Measurements from ENCODE around the gene GRB7. TPM values are rescaled to one million over a fixed set of nuclear protein-coding genes. Genes with fewer than 3 reads are reported as not detected.

The GRB7 gene
- total and polyA plus RNA-seq, 2 of the 4 experiments (the other 2 are of a cell fraction) = 0.18 to 0.36 TPM

GRCh38 chr17:39742856-39743436 lies 5.2 kb downstream of the GRB7 start:
- Histone ChIP-seq H2BK15ac (ENCODE audit: low read depth, low read length) (no peak overlapping the region), H3K56ac (ENCODE audit: extremely low read depth, insufficient read depth, low read length) (no peak overlapping the region), H2BK20ac (ENCODE audit: low read depth, low read length) (no peak overlapping the region), H3K4me2 (ENCODE audit: low read depth, low read length) (no peak overlapping the region), H3K9me3 (ENCODE audit: control insufficient read depth, insufficient read depth, low read length) (no peaks in the 10 kb centered on the region), H3K27ac (ENCODE audit: insufficient read depth, low read length) (no peak overlapping the region), H3K9me1 (ENCODE audit: insufficient read depth, low read length) (0 out of 2 replicates have a peak, but pooled peaks cover 6% of the 10 kb centered on the region), H2AK5ac (ENCODE audit: low read depth, low read length) (no peak overlapping the region), H3K4me1 (ENCODE audit: control insufficient read depth, insufficient read depth, low read length) (peaks cover 16% of the 10 kb centered on the region; the same call in 1 of the 2 replicates), H2BK120ac (ENCODE audit: low read depth, low read length) (no peak overlapping the region), H3K27me3 (ENCODE audit: control insufficient read depth, insufficient read depth, low read length) (peaks cover 43% of the 10 kb centered on the region), H2AFZ (replicated peaks; ENCODE audit: low read length, poor library complexity) (no peak overlapping the region), H2BK5ac (ENCODE audit: low read depth, low read length, poor library complexity, severe bottlenecking) (no peak overlapping the region), H3K14ac (replicated peaks; ENCODE audit: low read depth, low read length) (no peak overlapping the region), H2AK9ac (replicated peaks; ENCODE audit: low read depth, low read length, poor library complexity) (peak overlapping the region; percentile 55), H3K23ac (ENCODE audit: low read depth, low read length) (no peak overlapping the region), H3K36me3 (ENCODE audit: control insufficient read depth, insufficient read depth, low read length) (no peaks in the 10 kb centered on the region), H4K8ac (ENCODE audit: low read depth in 2 of 2, low read length in 2 of 2) (no peak overlapping the region), H3K4me3 (ENCODE audit: insufficient read depth, low read depth, low read length) (no peak overlapping the region), H3K79me1 (ENCODE audit: low read depth in 1 of 2, low read length in 2 of 2) (no peaks in the 10 kb centered on the region), H4K20me1 (ENCODE audit: insufficient read depth, low read length) (no peaks in the 10 kb centered on the region), H4K91ac (ENCODE audit: insufficient read depth, low read depth, low read length) (no peak overlapping the region), H3K4ac (ENCODE audit: low read depth, low read length) (no peak overlapping the region), H3K18ac (ENCODE audit: low read depth, low read length) (no peak overlapping the region), H4K5ac (ENCODE audit: low read depth, low read length) (no peak overlapping the region), H3K9ac (ENCODE audit: low read depth, low read length) (no peak overlapping the region)
- POLR2A ChIA-PET (ENCODE audit: unreplicated experiment) = no interaction called here
- ATAC-seq (ENCODE audit: low read depth) (no peak), DNase-seq (no peak)
- intact Hi-C loops (cut with micrococcal nuclease) (no loop called here), in situ Hi-C loops (cut with MboI; ENCODE audit: low sequenced_read_pairs) (no loop called here), dilution Hi-C loops (cut with HindIII; ENCODE audit: low sequenced_read_pairs, unreplicated experiment) (no loop called here)
- CTCF ChIA-PET = no interaction called here
- TF ChIP-seq SMC3 (IDR thresholded peaks at IDR 0.05; ENCODE audit: low read depth, low read length) (no peak), FOS (IDR thresholded peaks at IDR 0.05; ENCODE audit: low read depth, low read length) (no peak), CHD1 (IDR thresholded peaks at IDR 0.05; ENCODE audit: low read depth, low read length) (no peak), RCOR1 (IDR thresholded peaks at IDR 0.05; ENCODE audit: insufficient replicate concordance, low read length) (no peak)
- TF ChIP-seq, protein P1, sequence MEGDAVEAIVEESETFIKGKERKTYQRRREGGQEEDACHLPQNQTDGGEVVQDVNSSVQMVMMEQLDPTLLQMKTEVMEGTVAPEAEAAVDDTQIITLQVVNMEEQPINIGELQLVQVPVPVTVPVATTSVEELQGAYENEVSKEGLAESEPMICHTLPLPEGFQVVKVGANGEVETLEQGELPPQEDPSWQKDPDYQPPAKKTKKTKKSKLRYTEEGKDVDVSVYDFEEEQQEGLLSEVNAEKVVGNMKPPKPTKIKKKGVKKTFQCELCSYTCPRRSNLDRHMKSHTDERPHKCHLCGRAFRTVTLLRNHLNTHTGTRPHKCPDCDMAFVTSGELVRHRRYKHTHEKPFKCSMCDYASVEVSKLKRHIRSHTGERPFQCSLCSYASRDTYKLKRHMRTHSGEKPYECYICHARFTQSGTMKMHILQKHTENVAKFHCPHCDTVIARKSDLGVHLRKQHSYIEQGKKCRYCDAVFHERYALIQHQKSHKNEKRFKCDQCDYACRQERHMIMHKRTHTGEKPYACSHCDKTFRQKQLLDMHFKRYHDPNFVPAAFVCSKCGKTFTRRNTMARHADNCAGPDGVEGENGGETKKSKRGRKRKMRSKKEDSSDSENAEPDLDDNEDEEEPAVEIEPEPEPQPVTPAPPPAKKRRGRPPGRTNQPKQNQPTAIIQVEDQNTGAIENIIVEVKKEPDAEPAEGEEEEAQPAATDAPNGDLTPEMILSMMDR (conservative IDR thresholded peaks at IDR 0.05; ENCODE audit: low read depth, low read length) = no peak
- 78% methylated on average over 1 of the region's 21 CpGs; no CpG with 5 or more reads in 1 of the 2 experiments for WGBS, 2 experiments (ENCODE audit: extremely low coverage in 2 of 2, insufficient read length in 1 of 2)
- BruUV-seq (replicated peaks) = no TSS peak

Data from IMR-90 (cell line).